ENCODE data around the gene MYL4.

Gene MYL4

DNA sequence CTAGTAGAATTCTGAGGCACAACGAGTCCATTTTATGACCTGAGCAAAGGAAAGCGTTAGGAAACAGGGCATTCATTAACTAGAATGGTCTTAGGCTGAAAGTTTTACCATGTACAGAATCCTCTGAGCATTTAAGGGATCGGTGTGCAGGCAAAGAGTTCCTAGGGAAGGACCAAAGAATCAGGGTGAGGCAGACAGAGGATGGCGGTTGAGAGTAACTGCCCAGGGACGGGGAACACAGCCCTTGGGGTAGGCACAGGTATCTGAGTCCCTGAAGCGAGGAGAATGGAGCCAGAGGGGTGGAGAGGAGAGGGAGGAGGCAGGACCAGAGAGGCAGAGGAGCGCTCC is 30.4 kb downstream of the MYL4 start:
- in situ Hi-C loops (cut with MboI; ENCODE audit: low sequenced_read_pairs) = loop anchor here (10.0 kb wide), 1 partner anchor 65 kb away; no protein-coding TSS in a partner anchor

DNA sequence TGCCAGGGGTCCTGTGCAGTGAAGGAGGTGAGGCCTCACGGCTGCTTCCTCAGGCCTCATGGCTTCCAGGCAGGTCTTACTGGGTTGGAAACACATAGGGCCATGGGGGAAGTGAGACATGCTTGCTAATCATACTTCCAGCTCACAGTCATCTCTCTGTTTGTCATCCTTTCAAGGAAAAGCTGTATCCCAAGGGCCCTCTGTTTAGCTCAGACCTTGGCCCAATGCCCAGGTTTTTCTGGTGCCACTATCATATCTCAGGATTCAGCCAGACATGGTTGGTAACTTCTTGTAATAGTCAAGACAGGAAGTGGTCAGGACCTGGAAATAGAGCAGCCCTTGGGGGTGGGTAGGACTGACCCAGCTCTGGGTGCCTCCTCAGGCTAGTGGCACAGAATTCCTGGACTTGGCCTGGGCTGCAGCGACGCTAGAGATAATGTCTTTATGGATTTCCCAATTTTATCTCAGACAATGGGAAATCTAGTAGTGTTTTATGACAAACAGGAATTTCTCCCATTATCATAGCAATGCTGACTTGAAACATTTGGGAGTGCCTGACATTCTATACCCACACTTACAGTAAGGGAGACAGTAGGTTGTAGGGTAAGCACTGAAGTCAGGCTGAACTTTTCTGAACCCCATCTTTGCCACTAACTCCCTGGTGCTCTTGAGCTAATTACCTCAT is 31.0 kb downstream of the MYL4 start:
- in situ Hi-C loops (cut with MboI; ENCODE audit: low sequenced_read_pairs) = loop anchor here (10.0 kb wide), 1 partner anchor 65 kb away; no protein-coding TSS in a partner anchor

DNA sequence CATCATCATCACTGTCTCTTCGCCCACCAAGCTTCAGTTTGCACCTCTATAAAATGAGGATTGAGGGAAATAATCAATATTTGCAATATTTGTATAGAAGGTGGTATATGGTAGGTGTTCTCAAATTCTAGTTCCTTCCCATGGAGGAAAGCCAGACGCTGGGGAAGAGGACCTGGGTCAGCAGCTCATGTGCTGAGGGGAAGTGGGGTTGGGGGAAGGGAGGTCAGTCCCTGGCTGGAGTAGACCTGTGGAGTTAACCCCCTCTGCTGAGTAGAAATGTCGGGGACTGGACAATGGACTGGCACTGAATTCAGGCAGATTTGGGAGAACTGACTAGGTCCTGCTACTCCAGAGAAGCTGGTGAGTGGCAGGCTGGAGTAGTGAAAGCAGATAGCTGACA is 31.7 kb downstream of the MYL4 start:
- in situ Hi-C loops (cut with MboI; ENCODE audit: low sequenced_read_pairs) = no loop called here

DNA sequence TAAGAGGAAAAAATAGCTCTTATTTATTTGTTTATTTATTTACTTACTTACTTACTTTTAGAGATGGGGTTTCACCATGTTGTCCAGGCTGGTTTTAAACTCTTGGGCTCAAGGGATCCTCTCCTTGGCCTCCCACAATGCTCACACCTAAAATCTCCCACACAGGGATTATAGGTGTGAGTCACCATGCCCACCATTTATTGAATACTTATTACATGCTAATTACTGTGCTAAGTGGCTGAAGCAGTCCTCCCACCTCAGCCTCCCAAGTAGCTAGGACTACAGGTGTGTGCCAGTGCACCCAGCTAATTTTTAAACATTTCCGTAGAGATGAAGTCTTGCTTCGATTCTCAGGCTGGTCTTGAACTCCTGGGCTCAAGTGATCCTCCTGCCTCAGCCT is 33.5 kb downstream of the MYL4 start:
- in situ Hi-C loops (cut with MboI; ENCODE audit: low sequenced_read_pairs) = no loop called here

DNA sequence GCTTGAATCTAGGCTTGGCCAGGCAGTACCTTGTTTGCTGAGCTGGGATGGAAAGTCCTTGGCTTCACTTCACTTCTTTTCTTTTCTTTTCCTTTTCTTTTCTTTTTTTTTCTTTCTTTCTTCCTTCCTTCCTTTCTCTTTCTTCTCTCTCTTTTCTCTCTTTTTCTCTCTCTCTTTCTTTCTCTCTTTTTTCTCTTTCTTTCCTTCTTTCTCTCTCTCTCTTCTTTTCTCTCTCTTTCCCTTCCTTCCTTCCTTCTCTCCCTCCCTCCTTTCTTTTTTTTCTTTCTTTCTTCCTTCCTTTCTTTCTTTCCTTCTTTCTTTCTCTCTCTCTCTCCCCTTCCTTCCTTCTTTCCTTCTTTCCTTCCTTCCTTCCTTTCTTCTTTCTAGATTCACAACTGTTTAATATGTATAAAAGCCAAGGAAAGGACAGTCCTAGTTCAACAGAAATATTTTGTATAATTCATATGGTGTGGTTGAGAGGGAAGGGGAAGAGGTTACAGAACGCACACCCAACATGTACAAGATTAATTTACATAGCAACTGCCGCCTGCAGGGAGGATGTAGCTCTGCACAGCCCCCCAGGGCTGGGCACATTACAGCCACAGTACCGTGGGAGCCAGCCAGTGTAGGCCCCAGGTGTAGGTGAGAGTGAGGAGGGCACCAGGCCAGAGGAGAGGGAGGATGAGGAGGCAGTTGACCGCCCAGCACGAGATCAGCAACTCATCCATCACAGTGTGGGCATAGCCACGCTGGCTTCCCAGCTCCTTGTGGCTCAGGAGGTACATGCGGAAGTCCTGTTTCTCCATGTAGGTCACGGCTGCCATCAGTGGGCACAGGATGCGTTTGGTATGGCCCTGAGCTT is 34.8 kb downstream of the MYL4 start:
- in situ Hi-C loops (cut with MboI; ENCODE audit: low sequenced_read_pairs) = no loop called here

DNA sequence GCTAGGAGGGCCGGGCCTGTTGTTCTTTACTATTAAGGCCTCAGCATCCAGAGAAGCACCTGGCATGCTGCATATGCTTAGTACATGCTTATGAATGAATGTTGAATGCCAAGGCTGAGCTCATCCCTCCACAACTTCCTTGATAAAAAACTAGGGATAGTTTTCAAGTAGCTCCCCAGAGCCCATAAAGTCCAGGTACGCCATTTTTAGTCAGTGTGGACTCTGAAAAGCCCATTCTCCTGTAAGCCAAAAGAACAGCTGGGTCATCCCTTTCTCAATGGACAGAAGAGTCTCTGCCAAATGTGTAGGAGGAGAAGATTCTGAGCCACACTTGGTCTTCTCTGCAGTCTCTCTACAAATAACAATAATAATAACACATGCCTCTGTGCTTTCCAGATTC is 35.5 kb downstream of the MYL4 start:
- in situ Hi-C loops (cut with MboI; ENCODE audit: low sequenced_read_pairs) = no loop called here

DNA sequence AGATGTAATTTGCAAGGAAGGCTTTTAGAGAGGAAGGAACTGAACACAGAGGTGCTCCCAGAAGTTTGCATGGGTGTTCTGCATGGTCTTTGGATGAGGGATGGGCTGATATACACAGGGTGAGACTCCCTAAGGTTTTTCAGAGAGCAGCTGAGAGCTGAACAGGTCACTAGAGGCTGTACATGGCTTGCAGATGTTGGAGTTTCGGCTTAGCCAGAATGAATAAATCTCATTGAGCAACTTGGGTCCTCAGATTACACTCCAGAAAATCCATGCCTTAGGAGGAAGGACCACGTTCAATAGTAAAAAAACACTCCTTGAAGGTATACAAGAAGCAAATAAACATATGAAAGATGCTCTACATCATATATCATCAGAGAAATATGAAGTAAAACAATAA is 37.0 kb downstream of the MYL4 start:
- in situ Hi-C loops (cut with MboI; ENCODE audit: low sequenced_read_pairs) = no loop called here

DNA sequence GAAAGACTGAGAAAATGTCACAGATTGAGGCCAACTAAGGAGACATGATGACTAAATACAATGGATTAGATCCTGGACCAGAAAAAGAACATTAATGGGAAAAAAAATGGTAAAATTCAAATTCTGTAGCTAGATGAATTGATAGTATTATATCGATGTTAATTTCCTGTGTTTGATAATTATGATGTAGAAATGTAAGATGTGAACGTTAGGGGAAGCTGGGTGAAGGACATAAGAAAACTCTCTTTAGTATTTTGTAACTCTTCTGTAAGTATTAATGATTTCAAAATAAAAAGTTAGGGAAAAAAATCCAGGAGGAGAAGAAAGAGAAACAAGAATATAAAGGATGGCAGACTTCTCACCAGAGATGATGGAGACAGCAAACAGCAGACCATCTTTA is 41.7 kb downstream of the MYL4 start:
- in situ Hi-C loops (cut with MboI; ENCODE audit: low sequenced_read_pairs) = no loop called here

DNA sequence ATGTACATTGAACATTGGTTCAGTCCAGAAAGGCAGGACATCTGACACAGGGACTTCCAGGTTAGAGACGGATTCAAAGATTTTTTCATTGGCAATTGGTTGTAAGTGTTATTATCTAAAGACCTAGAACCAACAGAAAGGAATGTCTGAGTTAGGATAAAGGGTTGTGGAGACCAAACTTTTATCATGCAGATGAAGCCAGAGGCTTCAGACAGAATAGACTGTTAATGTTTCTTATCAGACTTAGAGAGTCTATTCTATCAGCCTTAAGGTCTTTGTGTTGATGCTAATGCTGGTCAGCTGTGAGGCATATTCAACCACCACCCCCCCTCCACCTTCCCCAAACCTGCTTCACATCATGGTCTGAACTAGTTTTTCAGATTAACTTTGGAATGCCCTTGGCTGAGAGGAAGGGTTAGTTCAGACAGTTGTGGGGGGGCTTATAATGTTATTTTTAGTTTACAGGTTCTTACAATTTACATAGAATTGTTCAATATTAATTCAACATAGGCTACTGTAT is 42.3 kb downstream of the MYL4 start:
- in situ Hi-C loops (cut with MboI; ENCODE audit: low sequenced_read_pairs) = no loop called here

DNA sequence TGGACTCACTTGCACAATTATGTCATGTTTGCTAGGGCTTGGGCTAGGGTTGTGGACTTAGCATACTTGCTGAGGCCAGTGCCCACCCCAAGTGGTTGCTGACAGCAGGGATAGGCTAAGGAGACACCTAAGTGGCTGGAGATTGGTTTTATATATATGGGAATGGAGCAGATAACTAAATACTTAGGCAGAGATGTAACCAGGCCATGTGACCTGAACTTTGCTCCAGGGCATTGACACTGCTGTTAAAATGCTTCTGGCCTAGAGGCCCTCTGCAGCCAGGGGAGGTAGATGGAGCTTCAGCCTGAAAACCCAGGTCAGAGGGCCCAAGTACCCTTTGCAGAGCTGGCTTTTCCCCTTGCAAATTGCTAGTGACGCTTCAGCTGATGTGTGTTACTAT is 43.1 kb downstream of the MYL4 start:
- in situ Hi-C loops (cut with MboI; ENCODE audit: low sequenced_read_pairs) = no loop called here

DNA sequence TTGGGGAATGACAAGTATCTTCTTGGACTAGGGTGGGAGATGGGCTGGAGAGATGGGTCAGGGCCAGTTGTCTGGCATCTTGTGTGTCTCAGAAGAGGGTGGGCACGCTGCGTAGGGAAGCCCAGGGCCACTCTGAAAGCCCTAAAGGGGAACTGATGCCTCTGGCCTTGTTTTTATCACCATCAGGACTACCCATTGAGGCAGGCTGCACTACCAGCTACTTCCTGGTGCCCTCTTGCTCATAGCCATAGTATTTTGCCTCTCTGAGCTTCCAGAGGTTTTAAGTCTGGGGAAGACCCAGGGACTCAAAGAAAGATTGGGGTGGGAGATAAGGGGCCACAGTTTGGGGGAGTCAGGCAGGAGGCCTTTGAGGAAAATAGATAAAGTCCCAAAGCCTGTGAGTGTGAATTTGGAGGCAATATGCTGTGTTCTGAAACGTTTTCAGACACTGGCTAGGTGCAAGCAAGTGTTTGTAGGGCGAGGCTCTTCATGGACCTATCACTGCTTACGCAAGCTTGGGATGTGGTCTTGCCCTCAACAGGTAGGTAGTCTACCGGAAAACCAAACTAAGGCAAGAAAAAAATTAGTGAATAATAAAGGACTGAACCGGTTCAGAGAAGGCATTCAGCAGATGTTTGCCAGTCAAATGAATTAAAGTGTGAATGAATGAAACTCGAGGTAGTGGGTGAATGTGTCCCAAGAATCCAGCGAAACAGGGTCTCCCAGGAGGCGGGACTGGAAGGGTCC is 43.8 kb downstream of the MYL4 start:
- in situ Hi-C loops (cut with MboI; ENCODE audit: low sequenced_read_pairs) = no loop called here

DNA sequence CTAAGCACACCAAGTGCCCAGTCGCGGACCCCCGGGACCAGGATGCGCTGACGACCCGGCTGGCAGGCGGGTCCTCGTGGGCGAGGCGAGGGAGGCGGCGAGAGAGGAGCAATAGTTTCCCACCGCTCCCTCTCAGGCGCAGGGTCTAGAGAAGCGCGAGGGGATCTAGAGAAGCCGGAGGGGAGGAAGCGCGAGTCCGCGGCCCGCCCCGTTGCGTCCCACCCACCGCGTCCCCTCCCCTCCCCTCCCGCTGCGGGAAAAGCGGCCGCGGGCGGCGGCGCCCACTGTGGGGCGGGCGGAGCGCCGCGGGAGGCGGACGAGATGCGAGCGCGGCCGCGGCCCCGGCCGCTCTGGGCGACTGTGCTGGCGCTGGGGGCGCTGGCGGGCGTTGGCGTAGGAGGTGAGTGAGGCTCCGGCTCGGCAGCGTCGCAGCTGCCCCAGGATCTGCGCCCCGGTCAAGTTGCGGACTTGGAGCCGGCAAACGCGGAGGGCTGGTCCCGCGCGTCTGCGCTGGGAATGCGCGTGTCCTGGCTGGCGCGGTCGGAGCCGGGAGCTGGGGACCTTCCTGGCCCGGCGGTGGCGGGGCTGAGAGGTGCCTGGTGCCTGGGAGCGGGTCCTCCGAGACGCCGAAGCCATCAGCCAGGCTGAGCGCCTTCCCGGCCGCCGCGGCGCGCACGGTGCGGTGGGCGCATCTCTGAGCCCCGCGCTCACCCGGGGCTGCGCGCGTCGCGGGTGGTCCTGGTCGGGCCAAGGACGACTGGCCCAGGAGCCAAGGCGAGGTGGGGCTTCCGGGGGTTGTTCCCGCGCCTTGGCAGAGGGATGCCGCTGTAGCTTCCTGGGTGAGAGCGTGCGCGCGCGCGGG is 44.6 kb downstream of the MYL4 start, which contains the start of gene ITGB3:
TSS of gene ITGB3 (plus strand) at position 287 of the 862 bp plus-strand sequence. CDS start at position 322, 35 bp downstream.
- in situ Hi-C loops (cut with MboI; ENCODE audit: low sequenced_read_pairs) = no loop called here

DNA sequence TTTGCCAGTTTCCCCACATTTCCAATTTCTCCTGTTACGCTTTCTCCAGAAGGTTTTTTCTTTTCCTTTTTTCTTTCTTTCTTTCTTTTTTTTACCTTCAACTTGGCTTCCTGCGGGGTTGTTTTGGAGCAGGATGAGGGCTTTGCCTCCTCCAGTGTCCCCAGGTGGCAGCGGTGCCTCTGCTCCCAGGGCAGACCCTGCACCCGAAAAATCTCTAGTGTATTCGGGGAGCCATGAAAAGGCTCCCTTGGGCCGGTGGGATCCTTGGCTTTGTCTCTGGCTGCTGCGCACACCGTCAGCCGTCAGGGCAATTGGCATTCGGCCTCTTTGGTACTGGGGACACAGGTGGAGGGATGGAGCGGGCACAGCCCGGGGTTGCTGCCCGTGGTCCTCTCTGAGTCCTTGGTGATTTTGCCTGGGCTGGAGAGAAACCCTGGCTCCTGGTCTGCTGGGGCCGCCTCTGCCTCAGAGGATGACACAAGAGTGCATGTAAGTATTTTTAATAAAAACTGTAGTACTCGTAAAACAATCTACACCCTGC is 45.3 kb downstream of the MYL4 start:
- in situ Hi-C loops (cut with MboI; ENCODE audit: low sequenced_read_pairs) = no loop called here

DNA sequence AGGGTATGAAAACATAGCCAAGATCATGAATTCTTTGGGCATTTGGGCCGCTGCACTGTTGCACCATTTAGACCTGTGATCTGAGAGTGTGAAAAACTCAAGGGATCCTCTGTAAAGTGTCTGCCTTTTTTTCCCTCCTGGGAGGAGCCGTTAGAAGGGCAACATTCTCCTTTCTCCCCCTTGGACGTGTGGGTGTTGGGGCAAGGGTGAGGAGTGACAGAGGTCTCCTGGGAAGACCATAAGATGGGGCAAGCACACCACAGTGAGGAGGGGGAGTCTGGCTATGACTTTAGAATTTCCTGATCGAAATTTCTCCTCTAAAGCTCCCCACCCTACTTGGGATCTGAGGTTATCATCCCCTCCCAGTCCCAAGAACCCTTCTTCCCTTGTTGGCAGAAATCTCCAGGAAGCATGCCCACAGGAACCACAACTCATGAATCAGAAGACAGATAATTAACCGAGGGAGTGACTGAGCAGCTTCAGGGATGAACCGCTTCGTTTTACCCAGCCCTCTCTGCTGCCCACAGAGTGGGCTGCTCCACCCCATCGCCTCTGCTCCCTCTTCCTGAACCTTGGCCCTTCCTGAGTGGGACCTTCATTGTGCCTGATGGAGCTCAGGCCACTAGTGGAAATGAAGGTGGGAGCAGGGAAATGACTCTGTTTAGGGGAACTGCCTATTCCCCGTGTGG is 48.6 kb downstream of the MYL4 start:
- in situ Hi-C loops (cut with MboI; ENCODE audit: low sequenced_read_pairs) = no loop called here

DNA sequence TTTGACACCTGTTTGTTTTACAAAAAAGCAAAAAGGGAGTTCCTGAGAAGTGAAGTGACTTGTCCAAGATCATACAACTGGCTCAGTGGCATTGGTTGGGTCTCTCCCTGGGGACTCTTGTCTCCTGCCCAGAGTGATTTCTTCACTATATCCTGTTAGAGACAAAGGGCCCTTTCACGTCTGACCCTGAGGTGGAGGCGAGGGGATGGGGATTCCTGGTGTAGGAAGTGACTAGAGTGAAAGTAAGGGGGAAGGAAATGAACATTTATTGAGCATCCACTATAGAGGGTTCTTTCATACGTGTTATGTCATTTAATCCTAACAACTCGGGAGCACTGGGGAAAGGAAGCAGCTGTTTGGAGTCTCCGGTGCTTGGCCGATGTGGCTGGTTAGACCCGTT is 53.4 kb downstream of the MYL4 start:
- in situ Hi-C loops (cut with MboI; ENCODE audit: low sequenced_read_pairs) = no loop called here

DNA sequence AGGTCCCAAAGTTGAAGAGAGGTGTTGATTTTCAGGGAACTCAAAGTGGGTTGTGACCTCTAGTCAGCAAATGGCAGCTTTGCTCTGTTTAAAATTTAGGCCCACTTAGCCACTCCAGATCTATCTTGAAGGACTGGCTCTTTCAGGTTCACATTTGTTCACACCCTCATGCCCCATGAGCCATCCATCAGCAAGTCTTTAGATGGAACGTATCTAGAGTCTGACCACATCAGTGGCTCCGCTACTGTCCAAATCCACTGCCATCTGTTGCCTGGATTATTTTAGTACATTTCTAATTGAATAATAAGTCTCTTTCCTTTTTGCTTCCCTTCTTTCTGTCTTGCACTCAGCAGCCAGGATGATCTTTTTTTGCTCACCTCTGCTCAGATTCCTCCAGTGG is 55.0 kb downstream of the MYL4 start:
- in situ Hi-C loops (cut with MboI; ENCODE audit: low sequenced_read_pairs) = no loop called here

DNA sequence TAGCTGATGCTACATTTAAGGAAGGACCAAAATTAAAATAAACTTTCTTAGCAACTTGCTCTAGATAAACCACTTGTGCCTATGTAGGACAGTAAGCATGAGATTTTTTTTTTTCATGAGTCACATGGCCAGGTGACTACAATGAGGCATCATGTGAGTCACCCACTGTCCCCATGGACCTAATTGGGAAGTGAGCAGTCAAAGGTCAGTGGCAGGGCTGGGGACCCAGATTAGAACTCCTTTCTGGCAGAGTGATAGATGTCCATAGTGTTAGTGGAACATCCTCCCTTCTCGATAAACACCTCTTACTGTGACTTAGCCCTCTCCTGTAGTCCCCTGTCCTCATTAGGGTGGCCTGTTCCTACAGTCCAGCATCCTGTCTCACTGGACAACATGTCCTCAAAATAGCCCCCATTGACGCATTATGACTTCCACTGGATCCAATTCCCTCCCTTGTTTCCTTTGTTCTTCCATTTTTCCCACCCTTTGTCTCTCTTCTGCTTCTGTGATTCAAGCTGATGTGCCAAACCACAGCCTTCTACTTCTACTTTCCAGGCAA is 56.9 kb downstream of the MYL4 start:
- in situ Hi-C loops (cut with MboI; ENCODE audit: low sequenced_read_pairs) = no loop called here

DNA sequence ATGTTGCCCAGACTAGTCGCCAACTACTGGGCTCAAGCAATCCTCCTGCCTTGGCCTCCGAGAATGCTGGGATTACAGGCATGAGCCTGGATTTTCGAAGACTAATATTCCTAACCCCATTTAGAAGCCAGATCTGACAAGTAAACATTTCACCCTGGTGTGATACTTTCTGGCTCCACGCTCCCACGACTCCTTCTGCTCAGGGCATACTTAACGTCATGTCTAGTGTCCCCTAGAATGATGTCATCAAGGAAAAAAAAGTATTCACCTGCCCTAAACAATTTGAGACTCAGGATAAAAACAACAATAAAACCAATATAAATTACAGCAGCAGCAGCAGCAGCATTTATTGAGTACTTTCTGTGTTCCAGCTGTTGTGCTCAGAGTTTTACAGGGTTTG is 57.6 kb downstream of the MYL4 start:
- in situ Hi-C loops (cut with MboI; ENCODE audit: low sequenced_read_pairs) = no loop called here

DNA sequence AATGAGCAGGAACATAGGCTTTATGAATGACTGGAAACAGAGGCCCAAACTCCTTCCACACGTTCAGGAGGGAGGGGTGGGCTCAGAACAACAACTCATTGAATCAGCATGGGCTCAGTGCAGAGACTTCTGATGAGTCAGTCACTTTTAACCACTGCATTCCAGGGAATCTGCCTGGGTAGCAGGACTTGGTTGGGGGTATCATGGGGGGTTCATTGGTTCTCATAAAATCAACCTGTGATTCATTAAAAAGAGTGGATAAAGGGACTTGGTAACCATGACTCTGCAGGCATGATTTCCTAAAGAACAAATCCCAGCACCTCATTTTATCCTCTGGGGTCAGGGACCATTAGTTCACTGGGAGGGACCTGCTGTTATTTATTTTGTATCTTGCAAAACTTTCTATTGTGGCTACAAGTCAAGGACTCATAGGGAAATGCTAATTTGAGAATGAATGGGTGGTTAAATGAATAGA is 58.2 kb downstream of the MYL4 start:
- in situ Hi-C loops (cut with MboI; ENCODE audit: low sequenced_read_pairs) = no loop called here
